GM19467 (cell line): Measurements from ENCODE around the gene SFRP5.

Experiments
- ATAC-seq: cut with Tn5 transposase; IDR thresholded peaks from one replicate; pipeline ENCODE4 v1.9.1; 2021; ENCODE audit warnings: mild to moderate bottlenecking, moderate library complexity; ENCODE audit not compliant: unreplicated experiment

SFRP5 gene

GRCh38 chr10:97771913-97772823 lies at the start of gene SFRP5:
TSS of gene SFRP5 (minus strand) at chr10:97771999. CDS start at chr10:97771833, 166 bp downstream.
- no peak for ATAC-seq

GRCh38 chr10:97820096-97820704 lies 48.4 kb upstream of the SFRP5 start:
- ATAC-seq = no peak

- no peak for ATAC-seq
Observed at GRCh38 chr10:97818572-97818971, 46.8 kb upstream of the SFRP5 start.

GRCh38 chr10:97816609-97817008 lies 44.8 kb upstream of the SFRP5 start:
- no peak for ATAC-seq

GRCh38 chr10:97814996-97815395 lies 43.2 kb upstream of the SFRP5 start:
- ATAC-seq = no peak

- ATAC-seq = no peak
Observed at GRCh38 chr10:97813311-97813710, 41.5 kb upstream of the SFRP5 start.

GRCh38 chr10:97812696-97813095 lies 40.9 kb upstream of the SFRP5 start:
- ATAC-seq = no peak

- no peak for ATAC-seq
Observed at GRCh38 chr10:97811958-97812357, 40.2 kb upstream of the SFRP5 start.

GRCh38 chr10:97810446-97810845 lies 38.6 kb upstream of the SFRP5 start:
- ATAC-seq = no peak

GRCh38 chr10:97805949-97806348 lies 34.1 kb upstream of the SFRP5 start:
- no peak for ATAC-seq

GRCh38 chr10:97805096-97805884 lies 33.5 kb upstream of the SFRP5 start:
- no peak for ATAC-seq

- ATAC-seq = no peak
Observed at GRCh38 chr10:97801422-97801821, 29.6 kb upstream of the SFRP5 start.

- ATAC-seq = no peak
Observed at GRCh38 chr10:97800474-97800873, 28.7 kb upstream of the SFRP5 start.

GRCh38 chr10:97798958-97799610 lies 27.3 kb upstream of the SFRP5 start:
- ATAC-seq = no peak

- ATAC-seq = no peak
Observed at GRCh38 chr10:97796651-97797050, 24.9 kb upstream of the SFRP5 start.

GRCh38 chr10:97795886-97796285 lies 24.1 kb upstream of the SFRP5 start:
- no peak for ATAC-seq

- no peak for ATAC-seq
Observed at GRCh38 chr10:97791824-97792721, 20.3 kb upstream of the SFRP5 start.

GRCh38 chr10:97789770-97790397 lies 18.1 kb upstream of the SFRP5 start:
- no peak for ATAC-seq
